Stimulated activated naive CD8-positive, alpha-beta T cell treated with anti-CD3 and anti-CD28 coated beads, Interleukin-15, Interleukin-2, amounts not matched to agents 100 ng/mL and 50 ng/mL, for 24 hours (primary cell): Measurements from ENCODE around the gene WDR45B.
A peak's percentile ranks its signal among the peaks of the same experiment; 100 is the strongest.

Experiments
- H3K27ac Mint-ChIP-seq: one replicate; pipeline ENCODE4 v1.8.0; 2021; ENCODE audit warnings: mild to moderate bottlenecking, mixed read lengths
- H3K27me3 Mint-ChIP-seq: one replicate; pipeline ENCODE4 v1.8.0; 2021; ENCODE audit warnings: mixed read lengths
- H3K36me3 Mint-ChIP-seq: one replicate; pipeline ENCODE4 v1.8.0; 2021; ENCODE audit warnings: low read depth, mixed read lengths
- H3K4me1 Mint-ChIP-seq: one replicate; pipeline ENCODE4 v1.8.0; 2021; ENCODE audit warnings: low read depth, mixed read lengths
- H3K4me3 Mint-ChIP-seq: one replicate; pipeline ENCODE4 v1.8.0; 2021; ENCODE audit warnings: mild to moderate bottlenecking, mixed read lengths
- H3K9me3 Mint-ChIP-seq: one replicate; pipeline ENCODE4 v1.8.0; 2021; ENCODE audit warnings: mixed read lengths

Gene WDR45B

DNA sequence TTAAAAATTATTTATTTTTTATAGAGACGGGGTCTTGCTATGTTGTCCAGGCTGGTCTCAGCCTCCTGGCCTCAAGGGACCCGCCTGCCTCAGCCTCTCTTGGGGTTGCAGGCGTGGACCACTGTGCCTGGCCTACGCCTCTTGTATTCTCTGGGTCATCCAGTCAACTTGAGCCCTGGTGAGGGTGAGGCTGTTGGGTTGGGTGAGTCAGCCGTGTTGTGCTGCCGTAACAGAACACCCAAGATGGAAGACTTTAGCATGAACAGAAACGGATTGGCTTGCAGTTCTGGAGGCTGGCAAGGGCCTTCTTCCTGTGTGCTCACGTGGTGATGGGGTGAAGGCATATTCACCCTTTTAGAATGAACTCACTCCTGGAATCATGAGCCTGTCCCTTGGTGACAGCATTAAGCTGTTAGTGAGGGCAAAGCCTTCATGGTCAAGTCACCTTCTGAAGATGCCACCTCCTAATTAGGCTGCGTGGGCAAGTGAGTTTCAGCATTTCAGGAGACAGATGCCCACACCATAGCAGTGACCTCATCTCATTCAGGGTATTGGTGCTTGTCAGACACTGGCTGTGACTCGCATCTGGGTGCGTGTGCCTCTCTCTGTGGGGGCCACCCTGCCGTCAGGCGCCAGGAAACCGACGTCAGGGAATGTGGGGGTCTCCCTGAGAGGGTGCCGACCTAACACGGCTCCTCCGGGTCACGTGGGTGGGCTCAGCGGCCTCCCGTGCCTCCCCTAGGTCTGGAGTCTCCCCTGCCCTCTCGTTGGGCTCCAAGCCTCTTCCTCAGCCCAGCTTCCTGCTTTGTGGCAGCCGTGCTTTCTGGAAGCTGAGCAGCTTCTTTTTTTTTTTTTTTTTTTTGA, 49.8 kb downstream of the WDR45B start:
- H3K27me3 Mint-ChIP-seq = no peaks in the 10 kb centered on the region
- peaks cover 20% of the 10 kb centered on the region for H3K4me1 Mint-ChIP-seq
- H3K4me3 Mint-ChIP-seq = no peak overlapping the region
- peaks cover 39% of the 10 kb centered on the region for H3K36me3 Mint-ChIP-seq
- H3K27ac Mint-ChIP-seq = no peak overlapping the region
- H3K9me3 Mint-ChIP-seq = no peaks in the 10 kb centered on the region

DNA sequence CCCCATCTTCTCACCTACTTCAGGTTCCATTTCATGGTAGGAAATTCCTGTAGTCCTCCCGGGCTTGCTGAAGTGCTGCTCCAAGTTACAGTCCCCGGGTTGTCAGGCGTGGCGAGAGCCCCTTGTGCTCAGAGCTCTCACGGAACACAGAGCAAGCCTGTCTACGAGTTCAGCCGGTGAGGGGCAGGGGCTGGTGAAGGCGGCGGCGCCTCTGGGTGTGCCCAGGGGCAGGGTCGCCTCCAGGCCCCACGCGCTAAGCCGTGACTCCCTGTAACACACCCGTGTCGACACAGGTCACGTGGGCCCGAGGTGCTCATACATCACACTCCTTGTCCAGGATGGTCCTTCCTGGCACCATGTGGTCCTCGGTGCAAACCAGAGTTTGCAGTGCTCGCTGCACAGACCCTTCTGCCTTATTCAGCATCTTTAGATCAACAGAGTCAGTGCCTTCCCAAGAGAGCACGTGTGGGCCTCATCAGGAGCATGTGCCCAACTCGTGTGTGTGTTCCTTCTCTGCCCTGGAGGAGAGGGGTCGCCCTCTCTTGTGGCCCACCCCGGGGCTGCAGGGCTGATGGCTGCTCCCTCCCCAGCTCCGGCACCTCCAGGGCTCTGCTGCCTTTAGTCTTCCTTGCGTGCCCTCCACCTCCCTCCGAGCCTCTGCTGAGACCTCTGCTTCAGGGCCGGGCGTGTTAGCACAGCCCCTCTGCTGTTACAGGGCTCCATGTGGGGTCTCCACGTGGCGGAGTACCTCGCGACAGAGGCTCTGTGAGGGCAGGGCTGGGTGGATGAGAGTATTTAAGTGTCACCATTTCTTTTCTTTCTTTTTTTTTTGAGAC, 51.2 kb downstream of the WDR45B start:
- H3K4me1 Mint-ChIP-seq = peaks cover 28% of the 10 kb centered on the region
- no peaks in the 10 kb centered on the region for H3K9me3 Mint-ChIP-seq
- peaks cover 33% of the 10 kb centered on the region for H3K36me3 Mint-ChIP-seq
- H3K27ac Mint-ChIP-seq = no peak overlapping the region
- H3K27me3 Mint-ChIP-seq = no peaks in the 10 kb centered on the region
- no peak overlapping the region for H3K4me3 Mint-ChIP-seq

DNA sequence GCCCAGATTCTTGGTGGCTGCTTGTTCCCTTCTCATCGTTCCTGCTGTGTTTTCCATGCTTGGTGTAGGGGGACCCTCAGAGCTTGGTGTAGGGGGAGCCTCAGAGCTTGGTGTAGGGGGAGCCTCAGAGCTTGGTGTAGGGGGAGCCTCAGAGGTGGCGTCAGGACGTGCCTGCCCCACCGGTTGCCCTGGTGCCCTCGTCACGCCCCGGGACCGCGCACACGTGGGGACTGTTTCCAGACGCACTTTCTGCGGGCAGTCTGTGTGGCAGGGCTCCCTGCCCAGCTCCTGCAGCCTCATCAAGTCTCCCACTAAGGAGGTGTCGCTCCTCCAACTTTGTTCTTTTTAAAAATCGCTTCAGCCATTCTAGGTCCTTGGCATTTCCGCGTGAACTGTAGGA, 51.9 kb downstream of the WDR45B start:
- Mint-ChIP-seq H3K36me3 (peaks cover 25% of the 10 kb centered on the region), H3K27ac (no peak overlapping the region), H3K27me3 (no peaks in the 10 kb centered on the region), H3K4me1 (peaks cover 36% of the 10 kb centered on the region), H3K9me3 (no peaks in the 10 kb centered on the region), H3K4me3 (no peak overlapping the region)

DNA sequence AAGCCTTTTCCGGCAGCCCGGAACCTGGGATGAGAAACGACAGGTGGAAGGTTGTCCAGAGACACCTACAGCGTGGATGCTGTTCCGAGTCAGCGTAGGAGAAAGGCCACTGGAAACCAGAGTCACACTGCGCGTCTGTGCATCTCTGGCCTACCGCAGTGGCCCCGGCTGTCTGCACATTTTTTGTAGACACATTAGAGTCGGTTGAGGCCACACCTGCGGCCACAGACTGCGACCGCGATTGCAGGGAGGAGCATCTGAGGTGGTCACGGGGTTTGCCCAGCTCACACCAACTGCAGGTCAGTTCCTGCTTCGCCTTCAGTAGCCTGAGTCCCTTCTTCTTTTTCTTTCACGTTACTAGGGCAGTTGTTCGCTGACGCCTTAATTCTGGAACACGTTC, 52.4 kb downstream of the WDR45B start:
- H3K4me1 Mint-ChIP-seq = peaks cover 39% of the 10 kb centered on the region
- H3K27ac Mint-ChIP-seq = no peak overlapping the region
- H3K9me3 Mint-ChIP-seq = no peaks in the 10 kb centered on the region
- H3K4me3 Mint-ChIP-seq = no peak overlapping the region
- no peaks in the 10 kb centered on the region for H3K27me3 Mint-ChIP-seq
- H3K36me3 Mint-ChIP-seq = peaks cover 21% of the 10 kb centered on the region

DNA sequence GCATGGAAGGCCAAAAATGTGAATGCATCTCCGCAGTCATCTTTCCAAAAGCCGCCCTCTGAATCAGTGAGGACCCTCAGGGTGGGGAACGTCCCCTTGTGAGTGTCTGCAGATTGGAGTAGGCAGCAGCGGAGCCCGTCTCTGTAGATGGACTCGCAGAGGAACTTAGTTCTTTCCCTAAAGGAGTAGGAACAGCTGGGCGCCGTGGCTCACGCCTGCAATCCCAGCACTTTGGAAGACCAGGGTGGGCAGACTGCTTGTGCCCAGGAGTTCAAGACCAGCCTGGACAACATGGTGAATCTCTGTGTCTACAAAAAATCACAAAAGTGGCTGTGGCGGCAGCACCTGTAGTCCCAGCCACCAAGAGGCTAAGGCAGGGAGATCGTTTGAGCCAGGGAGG, 53.7 kb downstream of the WDR45B start:
- Mint-ChIP-seq H3K4me3 (no peak overlapping the region), H3K27me3 (no peaks in the 10 kb centered on the region), H3K27ac (peak overlapping the region; percentile 49), H3K4me1 (peaks cover 52% of the 10 kb centered on the region), H3K36me3 (peaks cover 20% of the 10 kb centered on the region), H3K9me3 (no peaks in the 10 kb centered on the region)

DNA sequence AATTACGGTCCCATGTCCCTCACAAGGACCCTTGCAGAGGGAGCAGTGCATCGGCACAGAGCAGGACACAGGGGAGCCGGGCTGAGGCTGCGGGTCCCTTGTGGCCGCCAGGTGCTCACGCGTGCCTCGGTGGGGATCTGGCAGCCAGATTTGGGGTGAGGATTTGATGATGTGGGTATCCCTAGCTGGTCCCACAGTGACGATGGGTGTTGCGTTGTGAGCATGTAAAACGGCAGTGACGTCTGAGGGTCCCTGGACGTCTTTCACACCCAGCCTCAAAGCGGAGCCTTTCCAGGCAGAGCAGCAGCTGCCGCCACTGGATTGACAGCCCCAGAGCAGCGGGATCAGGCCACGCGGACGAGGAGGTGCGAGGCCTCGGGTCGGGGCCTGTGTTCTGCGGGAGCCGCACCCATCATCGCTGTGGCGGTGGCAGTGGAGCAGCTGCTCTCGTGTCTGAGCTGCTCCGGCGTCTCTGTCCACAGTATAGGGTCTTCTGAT, 54.6 kb downstream of the WDR45B start:
- Mint-ChIP-seq H3K9me3 (no peaks in the 10 kb centered on the region), H3K4me1 (peaks cover 52% of the 10 kb centered on the region), H3K36me3 (peaks cover 20% of the 10 kb centered on the region), H3K27me3 (no peaks in the 10 kb centered on the region), H3K27ac (peak overlapping the region; percentile 63), H3K4me3 (peak overlapping the region; percentile 71)

DNA sequence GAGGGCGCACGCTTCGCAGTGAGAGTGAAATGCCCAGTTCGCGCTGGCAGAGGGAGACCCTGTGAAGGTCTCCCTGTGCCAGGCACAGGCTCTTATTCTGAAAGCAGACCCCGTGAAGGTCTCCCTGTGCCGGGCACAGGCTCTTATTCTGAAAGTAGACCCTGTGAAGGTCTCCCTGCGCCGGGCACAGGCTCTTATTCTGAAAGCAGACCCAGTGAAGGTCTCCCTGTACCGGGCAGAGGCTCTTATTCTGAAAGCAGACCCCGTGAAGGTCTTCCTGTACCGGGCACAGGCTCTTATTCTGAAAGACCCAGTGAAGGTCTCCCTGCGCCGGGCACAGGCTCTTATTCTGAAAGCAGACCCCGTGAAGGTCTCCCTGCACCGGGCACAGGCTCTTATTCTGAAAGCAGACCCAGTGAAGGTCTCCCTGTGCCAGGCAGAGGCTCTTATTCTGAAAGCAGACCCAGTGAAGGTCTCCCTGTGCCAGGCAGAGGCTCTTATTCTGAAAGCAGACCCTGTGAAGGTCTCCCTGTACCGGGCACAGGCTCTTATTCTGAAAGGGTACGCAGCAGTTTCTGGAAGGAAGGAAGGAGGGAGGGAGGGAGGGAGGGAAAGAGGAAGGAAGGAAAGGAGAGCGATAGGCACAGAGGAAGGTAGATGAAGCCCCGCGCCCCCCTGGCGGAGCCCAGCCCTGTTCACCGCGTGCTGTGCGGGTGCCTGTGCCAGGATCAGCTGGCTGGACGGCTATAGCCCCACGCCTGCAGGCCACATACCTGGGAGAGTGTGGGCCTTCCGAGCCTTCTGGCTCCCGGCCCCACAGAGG, 55.3 kb downstream of the WDR45B start:
- no peaks in the 10 kb centered on the region for H3K27me3 Mint-ChIP-seq
- H3K36me3 Mint-ChIP-seq = peaks cover 18% of the 10 kb centered on the region
- H3K4me3 Mint-ChIP-seq = peak overlapping the region; percentile 71
- peaks cover 54% of the 10 kb centered on the region for H3K4me1 Mint-ChIP-seq
- no peaks in the 10 kb centered on the region for H3K9me3 Mint-ChIP-seq
- peak overlapping the region; percentile 87 for H3K27ac Mint-ChIP-seq

DNA sequence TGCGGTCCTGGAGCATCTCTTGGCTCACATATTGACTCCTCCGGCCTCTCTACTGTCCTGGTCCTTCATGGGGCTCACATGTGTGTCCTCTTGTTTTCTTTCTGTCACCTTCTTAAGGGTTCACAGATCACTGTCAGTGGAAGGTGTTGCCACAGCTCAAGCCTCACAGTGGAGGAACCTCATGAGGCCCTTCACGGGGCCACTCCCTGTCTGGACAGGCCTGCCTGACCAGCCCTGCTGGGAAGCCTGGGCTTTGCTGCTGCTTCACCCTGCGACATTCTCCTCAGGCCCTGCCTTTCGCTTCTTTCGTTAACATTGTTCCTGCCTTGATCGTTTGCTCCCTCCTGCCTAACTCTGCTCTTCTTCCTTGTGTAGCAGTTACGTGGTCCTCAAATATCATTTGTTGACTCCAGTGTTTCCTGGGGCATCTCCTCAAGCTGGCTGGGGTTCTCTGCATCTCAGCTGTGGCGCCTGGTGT, 55.9 kb downstream of the WDR45B start:
- Mint-ChIP-seq H3K9me3 (no peaks in the 10 kb centered on the region), H3K4me1 (peaks cover 61% of the 10 kb centered on the region), H3K4me3 (no peak overlapping the region), H3K36me3 (peaks cover 22% of the 10 kb centered on the region), H3K27ac (peak overlapping the region; percentile 87), H3K27me3 (no peaks in the 10 kb centered on the region)

DNA sequence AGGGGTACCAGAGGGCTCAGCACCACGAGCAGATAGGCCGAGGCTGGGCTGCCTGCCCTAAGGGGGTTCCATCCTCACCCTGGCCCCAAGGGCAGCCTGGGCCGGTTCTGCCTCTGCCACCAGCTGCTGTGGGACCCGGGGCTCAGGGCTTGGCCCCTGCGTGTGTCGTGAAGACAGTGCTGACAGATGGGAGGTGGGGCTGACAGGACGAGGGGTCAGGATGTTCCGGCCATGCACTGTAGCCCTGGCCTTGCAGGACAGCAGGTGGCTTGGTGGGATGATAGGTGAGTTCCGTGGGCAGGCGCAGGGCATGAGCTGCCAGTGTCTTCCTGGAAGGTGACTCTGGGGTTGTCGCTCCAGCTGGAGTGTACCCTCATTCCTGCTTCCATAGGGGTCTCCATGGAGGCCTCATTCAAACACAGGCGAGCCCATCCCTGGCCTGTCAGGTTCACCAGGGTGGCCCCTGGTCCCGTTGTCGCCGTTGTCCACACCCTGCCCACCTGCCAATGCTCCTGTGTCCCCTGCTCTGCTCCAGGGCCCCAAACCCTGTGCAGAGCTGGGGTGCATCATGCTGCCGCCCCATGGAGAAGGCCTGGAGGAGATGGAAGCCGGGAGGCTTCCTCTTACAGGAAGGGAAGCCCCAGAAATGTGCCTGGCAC, 57.2 kb downstream of the WDR45B start:
- peaks cover 68% of the 10 kb centered on the region for H3K4me1 Mint-ChIP-seq
- no peak overlapping the region for H3K27ac Mint-ChIP-seq

DNA sequence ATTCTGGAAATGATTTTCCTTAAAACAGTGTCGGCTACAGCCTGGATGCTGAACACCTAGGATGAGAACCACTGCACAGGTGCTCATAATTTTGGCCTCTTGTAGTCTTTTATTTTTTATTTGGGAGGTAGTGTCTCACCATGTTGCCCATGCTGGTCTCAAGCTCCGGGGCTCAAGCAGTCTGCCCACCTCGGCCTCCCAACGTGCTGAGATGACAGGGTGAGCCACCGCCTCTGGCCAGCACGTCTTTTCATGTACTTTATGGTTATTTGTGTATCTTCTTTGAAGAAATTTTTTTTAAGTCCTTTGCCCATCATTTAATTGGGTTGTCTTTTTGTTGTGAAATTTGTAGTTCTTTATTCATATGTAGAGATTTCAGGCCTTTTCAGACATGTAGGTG, 58.0 kb downstream of the WDR45B start:
- Mint-ChIP-seq H3K4me1 (peaks cover 72% of the 10 kb centered on the region), H3K36me3 (peaks cover 35% of the 10 kb centered on the region), H3K4me3 (no peak overlapping the region), H3K9me3 (no peaks in the 10 kb centered on the region), H3K27me3 (no peaks in the 10 kb centered on the region), H3K27ac (no peak overlapping the region)

More for the DNA sequence above, 57.2 kb downstream of the WDR45B start:
- Mint-ChIP-seq H3K36me3 (peaks cover 29% of the 10 kb centered on the region), H3K4me3 (no peak overlapping the region), H3K27me3 (no peaks in the 10 kb centered on the region), H3K9me3 (no peaks in the 10 kb centered on the region)

DNA sequence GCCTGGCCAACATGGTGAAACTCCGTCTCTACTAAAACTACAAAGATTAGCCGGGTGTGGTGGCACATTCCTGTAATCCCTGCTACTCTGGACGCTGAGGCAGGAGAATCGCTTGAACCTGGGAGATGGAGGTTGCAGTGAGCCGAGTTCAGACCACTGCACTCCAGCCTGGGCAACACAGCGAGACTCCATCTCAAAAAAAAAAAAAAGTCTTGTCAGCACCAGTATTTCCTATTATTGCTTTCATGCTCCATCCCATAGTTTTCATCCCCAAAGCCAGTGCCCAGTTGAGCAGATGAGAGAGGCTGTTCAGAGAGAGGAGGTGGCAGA, 58.4 kb downstream of the WDR45B start:
- peak overlapping the region; percentile 31 for H3K27ac Mint-ChIP-seq
- no peaks in the 10 kb centered on the region for H3K27me3 Mint-ChIP-seq
- H3K4me3 Mint-ChIP-seq = no peak overlapping the region
- no peaks in the 10 kb centered on the region for H3K9me3 Mint-ChIP-seq
- peaks cover 37% of the 10 kb centered on the region for H3K36me3 Mint-ChIP-seq
- H3K4me1 Mint-ChIP-seq = peaks cover 72% of the 10 kb centered on the region

DNA sequence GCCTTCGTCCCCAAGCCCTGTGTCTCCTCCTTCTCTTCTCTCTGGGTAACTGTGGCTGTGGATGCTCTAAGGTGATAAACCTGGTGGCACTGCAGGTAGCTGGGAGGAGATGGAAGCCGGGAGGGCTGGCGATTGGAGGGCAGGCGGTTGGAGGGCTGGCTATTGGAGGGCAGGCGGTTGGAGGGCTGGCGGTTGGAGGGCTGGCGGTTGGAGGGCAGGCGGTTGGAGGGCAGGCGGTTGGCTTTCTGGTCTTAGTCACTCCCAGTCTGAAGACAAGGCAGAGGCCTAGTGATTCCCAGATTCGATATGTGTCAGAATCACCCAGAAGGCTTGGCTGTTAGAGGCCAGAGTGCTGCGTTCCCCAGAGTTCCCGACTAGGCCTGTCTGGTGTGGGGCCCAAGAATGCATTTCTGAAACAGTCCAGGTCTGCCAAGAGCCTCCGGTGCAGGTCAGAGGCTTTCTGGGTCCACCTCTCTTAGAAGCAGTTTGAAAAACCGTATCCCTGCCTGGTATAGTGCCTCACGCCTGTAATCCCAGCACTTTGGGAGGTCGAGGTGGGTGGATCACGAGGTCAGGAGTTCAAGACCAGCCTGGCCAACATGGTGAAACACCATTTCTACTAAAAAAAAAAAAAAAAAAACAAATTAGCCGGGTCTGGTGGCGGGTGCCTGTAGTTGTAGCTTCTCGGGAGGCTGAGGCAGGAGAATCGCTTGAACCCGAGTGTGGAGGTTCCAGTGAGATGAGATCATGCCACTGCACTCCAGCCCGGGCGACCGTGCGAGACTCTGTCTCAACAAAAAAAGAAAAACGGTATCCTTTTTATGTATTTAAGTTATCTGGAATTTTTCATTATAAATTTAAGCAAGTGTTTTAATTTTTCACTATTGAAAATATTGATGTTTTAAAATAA, 59.7 kb downstream of the WDR45B start:
- Mint-ChIP-seq H3K4me3 (no peak overlapping the region), H3K27me3 (no peaks in the 10 kb centered on the region), H3K9me3 (no peaks in the 10 kb centered on the region), H3K36me3 (peaks cover 37% of the 10 kb centered on the region), H3K27ac (no peak overlapping the region), H3K4me1 (peaks cover 62% of the 10 kb centered on the region)

DNA sequence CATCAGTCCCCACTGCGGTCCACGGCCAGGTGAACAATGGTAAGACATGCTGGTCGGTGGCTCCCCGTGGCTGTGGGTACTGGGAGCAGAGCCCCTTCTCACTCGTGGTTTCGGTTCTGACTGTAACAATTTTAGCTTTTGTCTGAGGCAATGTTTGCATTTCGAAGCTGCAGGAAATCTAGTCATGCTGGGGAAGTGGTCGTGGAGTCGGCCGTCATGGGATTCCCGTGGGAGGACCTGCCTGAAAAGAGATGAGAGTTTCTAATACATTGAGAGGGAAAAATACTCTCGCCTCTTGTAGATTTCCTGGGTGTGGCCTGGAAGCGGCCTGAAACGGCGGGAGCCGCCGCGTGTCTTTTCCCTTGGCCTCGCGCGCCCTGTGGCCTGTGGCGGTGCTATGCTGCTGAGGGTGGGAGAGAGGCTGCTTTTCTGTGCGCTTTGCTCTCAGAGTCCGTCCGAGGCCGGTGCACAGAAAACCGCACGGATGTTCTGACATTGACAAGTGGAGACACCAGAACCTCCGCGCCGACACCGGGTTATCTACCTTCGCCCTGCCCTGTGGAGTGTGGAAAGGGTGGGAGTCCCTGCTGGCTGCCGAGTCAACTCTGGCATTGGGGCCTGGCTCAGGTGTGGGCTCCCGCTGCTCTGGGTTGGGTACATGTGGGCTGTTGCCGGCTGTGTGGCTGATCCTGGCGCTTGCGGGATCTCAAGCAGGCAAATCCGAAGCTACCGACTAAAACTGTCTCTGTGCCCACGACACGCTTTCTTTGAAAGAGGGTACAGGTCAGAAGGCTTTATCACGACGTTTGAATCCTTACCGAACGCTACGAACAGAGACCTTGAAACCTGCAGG, 60.8 kb downstream of the WDR45B start:
- Mint-ChIP-seq H3K4me1 (peaks cover 58% of the 10 kb centered on the region), H3K27me3 (no peaks in the 10 kb centered on the region), H3K27ac (peak overlapping the region; percentile 65)

More for the DNA sequence above, 60.8 kb downstream of the WDR45B start:
- H3K9me3 Mint-ChIP-seq = no peaks in the 10 kb centered on the region
- peaks cover 39% of the 10 kb centered on the region for H3K36me3 Mint-ChIP-seq
- no peak overlapping the region for H3K4me3 Mint-ChIP-seq
